ENCODE measurements around the gene GEMIN7. TPM values are rescaled to one million over a fixed set of nuclear protein-coding genes. Genes with fewer than 3 reads are reported as not detected.

Gene GEMIN7
- total RNA-seq, 4 donors from 2014 or later: 28.7 to 34.2 (median 29.6) TPM; not detected in 1

DNA sequence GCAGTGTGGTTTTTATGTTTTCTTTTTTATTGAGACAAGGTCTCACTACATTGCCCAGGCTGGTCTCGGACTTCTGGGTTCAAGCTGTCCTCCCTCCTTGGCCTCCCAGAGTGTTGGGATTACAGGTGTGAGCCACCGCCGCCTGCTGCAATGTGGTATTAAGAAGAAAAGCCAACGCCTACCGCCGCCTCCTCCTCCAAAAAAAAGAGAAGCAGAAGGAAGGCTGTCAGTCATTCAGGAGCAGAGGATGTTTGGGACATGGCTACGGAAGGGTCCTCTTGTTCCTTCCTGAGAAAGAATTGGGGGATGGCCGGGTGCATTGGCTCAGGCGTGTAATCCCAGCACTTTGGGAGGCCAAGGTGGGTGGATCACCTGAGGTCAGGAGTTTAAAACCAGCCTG is 15.1 kb downstream of the GEMIN7 start:
- no peaks in the 10 kb centered on the region for H3K36me3 ChIP-seq
- H3K4me3 ChIP-seq: peak overlapping the region; percentile 94 to 100 (median 98)
- no peaks in the 10 kb centered on the region for H3K9me3 ChIP-seq
- peaks cover 10 to 75% (median 16%) of the 10 kb centered on the region in 4 donors for H3K4me1 ChIP-seq
- no peak overlapping the region for H3K27ac ChIP-seq
- no peak for TF ChIP-seq POLR2A (IDR thresholded peaks at IDR 0.05)
- TF ChIP-seq, protein P1, sequence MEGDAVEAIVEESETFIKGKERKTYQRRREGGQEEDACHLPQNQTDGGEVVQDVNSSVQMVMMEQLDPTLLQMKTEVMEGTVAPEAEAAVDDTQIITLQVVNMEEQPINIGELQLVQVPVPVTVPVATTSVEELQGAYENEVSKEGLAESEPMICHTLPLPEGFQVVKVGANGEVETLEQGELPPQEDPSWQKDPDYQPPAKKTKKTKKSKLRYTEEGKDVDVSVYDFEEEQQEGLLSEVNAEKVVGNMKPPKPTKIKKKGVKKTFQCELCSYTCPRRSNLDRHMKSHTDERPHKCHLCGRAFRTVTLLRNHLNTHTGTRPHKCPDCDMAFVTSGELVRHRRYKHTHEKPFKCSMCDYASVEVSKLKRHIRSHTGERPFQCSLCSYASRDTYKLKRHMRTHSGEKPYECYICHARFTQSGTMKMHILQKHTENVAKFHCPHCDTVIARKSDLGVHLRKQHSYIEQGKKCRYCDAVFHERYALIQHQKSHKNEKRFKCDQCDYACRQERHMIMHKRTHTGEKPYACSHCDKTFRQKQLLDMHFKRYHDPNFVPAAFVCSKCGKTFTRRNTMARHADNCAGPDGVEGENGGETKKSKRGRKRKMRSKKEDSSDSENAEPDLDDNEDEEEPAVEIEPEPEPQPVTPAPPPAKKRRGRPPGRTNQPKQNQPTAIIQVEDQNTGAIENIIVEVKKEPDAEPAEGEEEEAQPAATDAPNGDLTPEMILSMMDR (IDR thresholded peaks at IDR 0.05): no peak
- no peaks in the 10 kb centered on the region for H3K27me3 ChIP-seq
- DNase-seq: no peak

GRCh38 chr19:45094707-45095106 is 15.6 kb downstream of the GEMIN7 start:
- DNase-seq: no peak
- Histone ChIP-seq H3K36me3 (no peaks in the 10 kb centered on the region), H3K4me3 (peak overlapping the region in 1 of 4 donors; percentile 100), H3K27me3 (no peaks in the 10 kb centered on the region), H3K27ac (no peak overlapping the region), H3K4me1 (peaks cover 11 to 76% (median 16%) of the 10 kb centered on the region in 4 donors), H3K9me3 (no peaks in the 10 kb centered on the region)
- TF ChIP-seq, protein P1 (IDR thresholded peaks at IDR 0.05): no peak
- TF ChIP-seq POLR2A (IDR thresholded peaks at IDR 0.05): no peak

GRCh38 chr19:45095496-45096413 is 16.7 kb downstream of the GEMIN7 start:
- Histone ChIP-seq H3K27ac (no peak overlapping the region), H3K4me1 (peaks cover 14 to 77% (median 17%) of the 10 kb centered on the region in 4 donors), H3K4me3 (no peak overlapping the region), H3K27me3 (no peaks in the 10 kb centered on the region), H3K36me3 (no peaks in the 10 kb centered on the region), H3K9me3 (no peaks in the 10 kb centered on the region)
- TF ChIP-seq POLR2A (IDR thresholded peaks at IDR 0.05): no peak
- TF ChIP-seq, protein P1 (IDR thresholded peaks at IDR 0.05): no peak
- no peak for DNase-seq

GRCh38 chr19:45096700-45097099 is 17.6 kb downstream of the GEMIN7 start:
- Histone ChIP-seq H3K36me3 (no peaks in the 10 kb centered on the region), H3K4me3 (no peak overlapping the region), H3K27ac (no peak overlapping the region), H3K9me3 (no peaks in the 10 kb centered on the region), H3K27me3 (no peaks in the 10 kb centered on the region), H3K4me1 (peaks cover 14 to 81% (median 18%) of the 10 kb centered on the region in 4 donors)
- no peak for DNase-seq
- TF ChIP-seq, protein P1 (IDR thresholded peaks at IDR 0.05): no peak
- no peak for TF ChIP-seq POLR2A (IDR thresholded peaks at IDR 0.05)

GRCh38 chr19:45097450-45097775 is 18.4 kb downstream of the GEMIN7 start:
- Histone ChIP-seq H3K36me3 (no peaks in the 10 kb centered on the region), H3K27me3 (no peaks in the 10 kb centered on the region), H3K27ac (peak overlapping the region in 2 of 4 donors; percentile 87 to 88), H3K9me3 (no peaks in the 10 kb centered on the region), H3K4me1 (peaks cover 14 to 87% (median 18%) of the 10 kb centered on the region in 4 donors), H3K4me3 (no peak overlapping the region)
- no peak for DNase-seq
- no peak for TF ChIP-seq POLR2A (IDR thresholded peaks at IDR 0.05)
- TF ChIP-seq, protein P1 (IDR thresholded peaks at IDR 0.05): no peak
